RWPE2 (cell line): ENCODE results near the gene FZD4.
A peak's percentile ranks its signal among the peaks of the same experiment; 100 is the strongest.
"Not testable (repeated sequence)": the region's sequence is repeated elsewhere in the genome, so short reads cannot be mapped to it uniquely, and the experiment has no call there.

ENCODE experiments used
- ATAC-seq: fragments of 200-7000 bp; cut with Tn5 transposase; 3 replicates; pipeline ENCODE4 v1.9.1; 2021; ENCODE audit warnings: low read depth
- DNase-seq: peaks from one replicate; pipeline ENCODE4 v3.0.0-alpha.2; 2020; ENCODE audit warnings: low spot score
- H3K27ac ChIP-seq: fragments of 450-650 bp; 2 replicates; pipeline ENCODE4 v1.5.1; 2017; ENCODE audit warnings: mild to moderate bottlenecking; ENCODE audit not compliant: poor library complexity, severe bottlenecking
- H3K27me3 ChIP-seq: fragments of 250-450 bp; sonication (Bioruptor Pico); 2 replicates; pipeline ENCODE4 v1.5.1; 2021; ENCODE audit warnings: mild to moderate bottlenecking, moderate library complexity; ENCODE audit not compliant: insufficient read depth, poor library complexity, severe bottlenecking
- H3K36me3 ChIP-seq: fragments of 250-450 bp; sonication (Bioruptor Pico); 2 replicates; pipeline ENCODE4 v1.5.1; 2020; ENCODE audit warnings: low read depth, mild to moderate bottlenecking, moderate library complexity
- H3K4me1 ChIP-seq: fragments of 250-450 bp; sonication (Bioruptor Pico); 2 replicates; pipeline ENCODE4 v1.5.1; 2021; ENCODE audit warnings: mild to moderate bottlenecking, moderate library complexity; ENCODE audit not compliant: insufficient read depth, poor library complexity, severe bottlenecking
- H3K4me3 ChIP-seq: fragments of 250-450 bp; sonication (Bioruptor Pico); 2 replicates; pipeline ENCODE4 v1.5.1; 2021; ENCODE audit warnings: mild to moderate bottlenecking, moderate library complexity; ENCODE audit not compliant: severe bottlenecking
- H3K9me3 ChIP-seq: fragments of 250-450 bp; sonication (Bioruptor Pico); 2 replicates; pipeline ENCODE4 v1.5.1; 2021; ENCODE audit warnings: mild to moderate bottlenecking, moderate library complexity; ENCODE audit not compliant: severe bottlenecking
- TF ChIP-seq, protein P1 (sequence below): fragments of 450-650 bp; IDR thresholded peaks from one replicate; pipeline ENCODE4 v1.5.1; 2017; ENCODE audit warnings: mild to moderate bottlenecking, moderate library complexity; ENCODE audit not compliant: poor library complexity, severe bottlenecking

FZD4 gene

DNA sequence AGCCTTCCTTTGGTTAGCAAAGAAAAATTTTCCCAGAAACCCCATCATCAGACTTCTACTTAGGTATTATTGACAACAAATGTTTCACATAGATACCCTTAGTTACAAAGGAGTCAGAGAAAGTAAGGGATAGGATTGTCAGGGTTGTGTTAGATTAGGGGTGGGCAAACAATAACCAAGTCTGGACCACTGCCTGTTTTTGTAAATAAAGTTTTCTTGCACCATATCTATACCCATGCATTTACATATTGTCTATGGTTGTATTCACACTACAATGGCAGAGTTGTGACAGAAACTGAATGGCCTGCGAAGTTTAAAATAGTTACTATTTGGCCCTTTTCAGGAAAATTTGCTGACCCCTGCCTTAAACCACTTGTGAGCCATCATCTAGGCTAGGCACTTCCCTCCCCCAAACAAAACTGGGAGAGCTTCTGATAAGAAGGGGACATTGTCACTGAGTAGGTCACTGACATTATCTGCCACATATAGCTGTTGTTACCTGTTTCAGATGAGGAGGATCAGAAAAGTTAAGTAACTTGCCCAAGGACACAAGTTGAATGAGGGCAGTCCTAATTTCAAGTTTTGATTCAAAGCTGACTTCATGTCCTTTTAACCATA lies 41.9 kb upstream of the FZD4 start:
- H3K27ac ChIP-seq = no peak overlapping the region
- DNase-seq (no peak), ATAC-seq (no peak)
- TF ChIP-seq, protein P1, sequence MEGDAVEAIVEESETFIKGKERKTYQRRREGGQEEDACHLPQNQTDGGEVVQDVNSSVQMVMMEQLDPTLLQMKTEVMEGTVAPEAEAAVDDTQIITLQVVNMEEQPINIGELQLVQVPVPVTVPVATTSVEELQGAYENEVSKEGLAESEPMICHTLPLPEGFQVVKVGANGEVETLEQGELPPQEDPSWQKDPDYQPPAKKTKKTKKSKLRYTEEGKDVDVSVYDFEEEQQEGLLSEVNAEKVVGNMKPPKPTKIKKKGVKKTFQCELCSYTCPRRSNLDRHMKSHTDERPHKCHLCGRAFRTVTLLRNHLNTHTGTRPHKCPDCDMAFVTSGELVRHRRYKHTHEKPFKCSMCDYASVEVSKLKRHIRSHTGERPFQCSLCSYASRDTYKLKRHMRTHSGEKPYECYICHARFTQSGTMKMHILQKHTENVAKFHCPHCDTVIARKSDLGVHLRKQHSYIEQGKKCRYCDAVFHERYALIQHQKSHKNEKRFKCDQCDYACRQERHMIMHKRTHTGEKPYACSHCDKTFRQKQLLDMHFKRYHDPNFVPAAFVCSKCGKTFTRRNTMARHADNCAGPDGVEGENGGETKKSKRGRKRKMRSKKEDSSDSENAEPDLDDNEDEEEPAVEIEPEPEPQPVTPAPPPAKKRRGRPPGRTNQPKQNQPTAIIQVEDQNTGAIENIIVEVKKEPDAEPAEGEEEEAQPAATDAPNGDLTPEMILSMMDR = no peak
- no peaks in the 10 kb centered on the region for H3K4me1 ChIP-seq
- H3K36me3 ChIP-seq = no peaks in the 10 kb centered on the region
- H3K9me3 ChIP-seq = no peaks in the 10 kb centered on the region
- no peaks in the 10 kb centered on the region for H3K27me3 ChIP-seq
- H3K4me3 ChIP-seq = no peak overlapping the region

DNA sequence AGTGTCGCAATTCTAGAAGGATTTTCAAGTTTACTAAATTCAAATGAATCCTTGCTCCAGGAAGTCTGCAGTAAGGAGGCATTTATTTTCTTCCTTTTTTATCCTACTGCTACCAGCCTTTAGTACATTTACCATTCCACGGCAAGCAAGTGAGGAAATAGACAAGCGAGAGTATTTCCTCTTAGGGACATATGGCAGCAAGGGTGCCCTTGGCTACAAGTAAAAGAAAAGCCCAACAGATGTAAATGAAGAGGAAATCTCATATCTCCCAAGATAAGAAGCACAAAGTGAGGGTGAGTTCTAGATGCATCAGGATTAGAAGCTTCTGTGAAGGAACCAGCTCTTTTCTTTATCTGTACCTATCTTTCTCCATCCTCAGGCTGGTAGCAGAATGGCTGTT lies 37.8 kb upstream of the FZD4 start:
- no peaks in the 10 kb centered on the region for H3K27me3 ChIP-seq
- TF ChIP-seq, protein P1 = no peak
- ATAC-seq = no peak
- H3K36me3 ChIP-seq = no peaks in the 10 kb centered on the region
- no peaks in the 10 kb centered on the region for H3K9me3 ChIP-seq
- no peak overlapping the region for H3K4me3 ChIP-seq
- DNase-seq = no peak
- peaks cover 12% of the 10 kb centered on the region for H3K4me1 ChIP-seq
- no peak overlapping the region for H3K27ac ChIP-seq

DNA sequence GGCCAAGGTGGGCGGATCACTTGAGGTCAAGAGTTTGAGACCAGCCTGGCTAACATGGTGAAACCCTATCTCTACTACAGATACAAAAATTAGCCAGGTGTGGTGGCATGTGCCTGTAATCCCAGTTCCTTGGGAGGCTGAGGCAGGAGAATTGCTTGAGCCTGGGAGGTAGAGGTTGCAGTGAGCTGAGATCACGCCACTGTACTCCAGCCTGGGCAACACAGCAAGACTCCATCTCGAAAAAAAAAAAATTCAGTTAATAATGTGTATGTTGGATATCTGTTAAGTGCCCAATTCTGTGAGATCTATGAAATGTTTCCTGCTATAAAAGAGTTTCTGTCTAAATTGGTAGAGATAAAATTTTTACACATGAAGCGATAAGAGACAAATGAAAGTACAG lies 37.1 kb upstream of the FZD4 start:
- H3K4me3 ChIP-seq, H3K27me3 ChIP-seq, H3K9me3 ChIP-seq, DNase-seq, H3K36me3 ChIP-seq, ATAC-seq, H3K27ac ChIP-seq: not testable (repeated sequence)
- H3K4me1 ChIP-seq = peaks cover 12% of the 10 kb centered on the region

DNA sequence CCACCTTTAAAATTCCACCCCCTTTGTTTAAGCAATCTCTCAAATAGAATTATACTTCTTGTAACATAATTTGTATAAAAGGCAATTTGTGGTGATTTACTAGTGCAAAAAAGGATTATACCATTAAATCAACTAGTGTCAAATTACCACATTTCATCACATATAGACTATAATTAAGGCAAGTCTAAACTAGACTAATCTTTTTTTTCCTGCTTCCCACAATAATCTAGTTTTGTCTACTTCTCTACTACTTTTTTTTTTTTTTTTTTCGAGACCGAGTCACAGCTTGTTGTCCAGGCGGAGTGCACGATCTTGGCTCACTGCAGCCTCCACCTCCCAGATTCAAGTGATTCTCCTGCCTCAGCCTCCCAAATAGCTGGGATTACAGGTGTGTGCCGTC lies 36.1 kb upstream of the FZD4 start:
- H3K27me3 ChIP-seq = no peaks in the 10 kb centered on the region
- H3K36me3 ChIP-seq = no peaks in the 10 kb centered on the region
- peaks cover 12% of the 10 kb centered on the region for H3K4me1 ChIP-seq
- ATAC-seq (no peak), DNase-seq (no peak)
- no peak overlapping the region for H3K27ac ChIP-seq
- TF ChIP-seq, protein P1 = no peak
- no peaks in the 10 kb centered on the region for H3K9me3 ChIP-seq
- H3K4me3 ChIP-seq = no peak overlapping the region

DNA sequence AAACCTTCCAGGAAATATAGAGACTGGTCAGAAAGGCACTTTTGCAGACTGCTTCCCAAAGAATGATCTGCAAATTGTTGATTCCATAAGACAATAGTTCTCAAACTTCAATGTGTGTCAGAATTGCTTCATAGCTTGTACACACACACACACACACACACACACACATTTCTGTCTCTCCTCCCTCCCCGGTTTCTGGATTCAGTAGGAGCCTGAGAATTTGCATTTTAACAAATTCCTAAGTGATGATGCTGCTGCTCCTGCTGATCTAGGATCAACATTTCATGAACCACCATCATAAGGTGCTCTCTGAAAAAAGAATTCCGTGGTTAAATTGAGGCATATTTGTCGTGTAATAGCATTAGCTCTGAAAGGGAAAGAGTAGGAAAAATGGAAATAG lies 35.3 kb upstream of the FZD4 start:
- Histone ChIP-seq H3K27me3 (no peaks in the 10 kb centered on the region), H3K36me3 (no peaks in the 10 kb centered on the region), H3K9me3 (no peaks in the 10 kb centered on the region), H3K4me1 (peaks cover 12% of the 10 kb centered on the region), H3K4me3 (no peak overlapping the region), H3K27ac (no peak overlapping the region)
- ATAC-seq = peak; percentile 36; the same call in 1 of the 3 replicates
- no peak for DNase-seq
- TF ChIP-seq, protein P1 = no peak
